ENCODE results near the gene ABITRAM. TPM values are rescaled to one million over a fixed set of nuclear protein-coding genes. Genes with fewer than 3 reads are reported as not detected.

ABITRAM gene
- total and polyA plus RNA-seq, 2 donors (not counting 3 experiments of a cell fraction or from before 2014, with no cell fraction given) = 8.8 to 10.6 TPM

GRCh38 chr9:108980893-108981292 lies 46.7 kb downstream of the ABITRAM start:
- H4K20me1 ChIP-seq (replicated peaks; ENCODE audit: control insufficient read depth, extremely low read depth, insufficient read depth, low read length) = no peaks in the 10 kb centered on the region
- CTCF ChIA-PET = interaction anchor here (0.6 kb wide), 1 partner anchor 82 kb away, joined by 4 read pairs; no protein-coding TSS in a partner anchor
- DNase-seq (ENCODE audit: low read depth, low spot score) = no peak
- H3K4me2 ChIP-seq (ENCODE audit: insufficient read depth, low read length) = no peak overlapping the region
- no peak overlapping the region for H2AFZ ChIP-seq (ENCODE audit: low read depth, low read length)
- no peaks in the 10 kb centered on the region for H3K9me1 ChIP-seq (replicated peaks; ENCODE audit: control insufficient read depth, extremely low read depth, insufficient read depth, low read length)
- peaks cover 4% of the 10 kb centered on the region for H3K79me2 ChIP-seq (ENCODE audit: control insufficient read depth, insufficient read depth, low read length)
- H3K9ac ChIP-seq (replicated peaks; ENCODE audit: extremely low read depth, insufficient read depth, low read length) = no peak overlapping the region
- BruUV-seq (replicated peaks) = no TSS peak
- no peaks in the 10 kb centered on the region for H3K27me3 ChIP-seq (ENCODE audit: control insufficient read depth in 2 of 2, insufficient read depth in 2 of 2, low read length in 2 of 2)
- TF ChIP-seq JUN (IDR thresholded peaks at IDR 0.05; ENCODE audit: borderline replicate concordance, insufficient read depth, insufficient read length, low read depth) (no peak), MAX (IDR thresholded peaks at IDR 0.05; ENCODE audit: insufficient read depth, insufficient read length) (no peak), GATA2 (IDR thresholded peaks at IDR 0.05; ENCODE audit: insufficient read depth, insufficient read length, low read depth, low read length) (no peak), POLR2AphosphoS5 (IDR thresholded peaks at IDR 0.05; ENCODE audit: insufficient read depth, low read depth, low read length) (no peak), POLR2A (IDR thresholded peaks at IDR 0.05; ENCODE audit: low read depth, low read length) (no peak), EZH2 (IDR thresholded peaks at IDR 0.05; ENCODE audit: borderline replicate concordance, low read depth, low read length, severe bottlenecking) (no peak), MYC (IDR thresholded peaks at IDR 0.05; ENCODE audit: low read depth, low read length) (no peak), FOS (IDR thresholded peaks at IDR 0.05; ENCODE audit: borderline replicate concordance, insufficient read depth, low read length) (no peak), CTCF (IDR thresholded peaks at IDR 0.05; ENCODE audit: extremely low read depth in 1 of 2, insufficient read depth in 1 of 2, low read depth in 1 of 2, low read length in 2 of 2) (no peak)
- H3K27ac ChIP-seq (ENCODE audit: insufficient read depth, low read depth, low read length) = no peak overlapping the region
- no peak for FAIRE-seq
- H3K9me3 ChIP-seq (replicated peaks; ENCODE audit: control insufficient read depth, insufficient read depth, low read length) = no peaks in the 10 kb centered on the region
- no peak overlapping the region for H3K4me3 ChIP-seq (replicated peaks in 1 of 3; ENCODE audit: insufficient read depth in 1 of 3, low read depth in 1 of 3, low read length in 3 of 3)
- dilution Hi-C loops (cut with MboI; ENCODE audit: extremely low pct_ligation_motif_present, low sequenced_read_pairs) (no loop called here), intact Hi-C loops (cut with micrococcal nuclease) (no loop called here)
- H3K36me3 ChIP-seq (ENCODE audit: control insufficient read depth in 2 of 2, extremely low read depth in 1 of 2, insufficient read depth in 2 of 2, low read length in 2 of 2) = peaks cover 8 to 9% of the 10 kb centered on the region in 2 experiments
- H3K4me1 ChIP-seq (ENCODE audit: control insufficient read depth, extremely low read depth, insufficient read depth, low read length) = no peaks in the 10 kb centered on the region
- POLR2A ChIA-PET = no interaction called here
